ENCODE data around the gene PLXNB1. TPM values are rescaled to one million over a fixed set of nuclear protein-coding genes. Genes with fewer than 3 reads are reported as not detected.
A peak's percentile ranks its signal among the peaks of the same experiment; 100 is the strongest.

Gene PLXNB1
- total and polyA plus RNA-seq, 10 of the 15 experiments (the other 5 are each of a cell fraction or from before 2014, with no cell fraction given) = 0.18 to 15.1 (median 5.3) TPM

GRCh38 chr3:48465531-48466378 is 35.9 kb upstream of the PLXNB1 start (continued):
- TF ChIP-seq ATF2 (IDR thresholded peaks at IDR 0.05; ENCODE audit: low read length) (no peak), TCF12 (IDR thresholded peaks at IDR 0.05; ENCODE audit: low read depth, low read length) (peak; percentile 76; the same call in 1 of the 2 replicates), BRCA1 (IDR thresholded peaks at IDR 0.05; ENCODE audit: low read depth, low read length) (no peak), STAT3 (IDR thresholded peaks at IDR 0.05; ENCODE audit: low read depth, low read length) (no peak), NBN (IDR thresholded peaks at IDR 0.05) (peak; percentile 67), ATF7 (IDR thresholded peaks at IDR 0.05; ENCODE audit: low read depth) (peak; percentile 63), YY1 (IDR thresholded peaks at IDR 0.05; ENCODE audit: low read depth, low read length) (peak; percentile 45; the same call in 1 of the 2 replicates), ZNF217 (IDR thresholded peaks at IDR 0.05) (no peak), RB1 (IDR thresholded peaks at IDR 0.05; ENCODE audit: borderline replicate concordance) (peak; percentile 89), TAF1 (IDR thresholded peaks at IDR 0.05; ENCODE audit: borderline replicate concordance, low read depth, low read length) (peak; percentile 96), RFX5 (IDR thresholded peaks at IDR 0.05; ENCODE audit: low read depth, low read length) (no peak), MYC (IDR thresholded peaks at IDR 0.05; ENCODE audit: insufficient read depth, insufficient read length, insufficient replicate concordance, low read length, severe bottlenecking) (peak; percentile 25), IRF3 (IDR thresholded peaks at IDR 0.05) (no peak; the same call in 1 of the 2 replicates), ZNF384 (IDR thresholded peaks at IDR 0.05; ENCODE audit: borderline replicate concordance, low read depth, low read length) (no peak), SP1 (IDR thresholded peaks at IDR 0.05; ENCODE audit: low read depth, low read length) (peak; percentile 64), SRF (IDR thresholded peaks at IDR 0.05; ENCODE audit: low read depth in 2 of 2, low read length in 2 of 2) (no peak), ZBTB33 (IDR thresholded peaks at IDR 0.05) (no peak), ZNF24 (IDR thresholded peaks at IDR 0.05) (0 out of 2 replicates have a peak, but pooled peaks have one; percentile 9), NR2C1 (IDR thresholded peaks at IDR 0.05) (no peak), ETV6 (conservative IDR thresholded peaks at IDR 0.05 in 1 of 2, IDR thresholded peaks at IDR 0.05 in 1 of 2; ENCODE audit: borderline replicate concordance in 1 of 2, low read depth in 1 of 2) (no peak), NFXL1 (IDR thresholded peaks at IDR 0.05; ENCODE audit: borderline replicate concordance) (no peak), CREM (IDR thresholded peaks at IDR 0.05; ENCODE audit: low read depth) (peak; percentile 58; the same call in 1 of the 2 replicates), ZZZ3 (IDR thresholded peaks at IDR 0.05; ENCODE audit: control insufficient read depth, insufficient read length, low read depth) (no peak)
- TF ChIP-seq, protein P1, sequence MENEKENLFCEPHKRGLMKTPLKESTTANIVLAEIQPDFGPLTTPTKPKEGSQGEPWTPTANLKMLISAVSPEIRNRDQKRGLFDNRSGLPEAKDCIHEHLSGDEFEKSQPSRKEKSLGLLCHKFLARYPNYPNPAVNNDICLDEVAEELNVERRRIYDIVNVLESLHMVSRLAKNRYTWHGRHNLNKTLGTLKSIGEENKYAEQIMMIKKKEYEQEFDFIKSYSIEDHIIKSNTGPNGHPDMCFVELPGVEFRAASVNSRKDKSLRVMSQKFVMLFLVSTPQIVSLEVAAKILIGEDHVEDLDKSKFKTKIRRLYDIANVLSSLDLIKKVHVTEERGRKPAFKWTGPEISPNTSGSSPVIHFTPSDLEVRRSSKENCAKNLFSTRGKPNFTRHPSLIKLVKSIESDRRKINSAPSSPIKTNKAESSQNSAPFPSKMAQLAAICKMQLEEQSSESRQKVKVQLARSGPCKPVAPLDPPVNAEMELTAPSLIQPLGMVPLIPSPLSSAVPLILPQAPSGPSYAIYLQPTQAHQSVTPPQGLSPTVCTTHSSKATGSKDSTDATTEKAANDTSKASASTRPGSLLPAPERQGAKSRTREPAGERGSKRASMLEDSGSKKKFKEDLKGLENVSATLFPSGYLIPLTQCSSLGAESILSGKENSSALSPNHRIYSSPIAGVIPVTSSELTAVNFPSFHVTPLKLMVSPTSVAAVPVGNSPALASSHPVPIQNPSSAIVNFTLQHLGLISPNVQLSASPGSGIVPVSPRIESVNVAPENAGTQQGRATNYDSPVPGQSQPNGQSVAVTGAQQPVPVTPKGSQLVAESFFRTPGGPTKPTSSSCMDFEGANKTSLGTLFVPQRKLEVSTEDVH (IDR thresholded peaks at IDR 0.05; ENCODE audit: low read depth, partially characterized antibody) = no peak
